Stimulated activated CD8-positive, alpha-beta memory T cell treated with anti-CD3 and anti-CD28 coated beads, Interleukin-15, amount 100 ng/mL, for 1 hour (primary cell): ENCODE measurements around the gene CD81.

Experiments used
- DNase-seq: peaks from one replicate; pipeline ENCODE4 v3.0.0-alpha.2; 2020; ENCODE audit warnings: low read depth

CD81 gene

DNA sequence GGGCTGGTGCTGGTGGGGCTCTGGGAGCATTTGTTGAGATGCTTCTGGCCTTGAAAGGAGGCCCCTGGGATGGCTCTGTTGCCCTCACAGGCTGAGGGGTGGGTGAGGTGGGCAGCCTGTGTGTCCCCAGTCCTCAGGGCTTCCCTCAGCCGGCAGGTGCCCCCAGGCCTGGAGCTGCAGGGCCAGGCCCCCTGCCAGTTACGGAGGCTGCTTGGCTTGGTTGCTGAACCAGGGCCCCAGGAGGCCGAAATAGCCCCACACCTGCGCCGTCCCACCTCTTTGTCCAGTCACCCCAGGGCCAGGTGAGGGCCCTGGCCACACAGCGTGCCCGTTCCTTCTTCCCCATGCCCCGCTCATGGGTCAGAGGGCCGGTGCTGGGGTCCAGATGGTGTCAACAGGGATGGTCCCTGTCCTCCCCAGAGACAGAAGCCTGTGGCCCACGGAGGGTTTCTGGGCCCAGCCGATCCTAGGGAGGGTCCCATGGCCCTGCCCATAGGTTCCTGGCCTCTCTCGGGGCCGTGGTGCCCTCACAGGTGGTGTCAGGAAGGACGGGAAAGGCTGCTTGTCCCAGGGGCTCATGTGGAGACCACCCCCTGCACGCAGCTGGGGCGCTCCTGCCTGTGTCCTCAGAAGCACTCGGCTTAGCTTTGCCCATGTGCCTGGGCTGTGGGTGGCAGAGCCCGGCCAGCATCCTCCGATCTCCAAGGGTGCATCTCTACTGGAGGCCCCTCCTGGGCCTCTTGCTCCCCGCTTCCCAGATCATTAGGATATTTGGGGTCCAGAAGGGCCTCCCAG is 14.3 kb downstream of the CD81 start:
- no peak for DNase-seq

DNA sequence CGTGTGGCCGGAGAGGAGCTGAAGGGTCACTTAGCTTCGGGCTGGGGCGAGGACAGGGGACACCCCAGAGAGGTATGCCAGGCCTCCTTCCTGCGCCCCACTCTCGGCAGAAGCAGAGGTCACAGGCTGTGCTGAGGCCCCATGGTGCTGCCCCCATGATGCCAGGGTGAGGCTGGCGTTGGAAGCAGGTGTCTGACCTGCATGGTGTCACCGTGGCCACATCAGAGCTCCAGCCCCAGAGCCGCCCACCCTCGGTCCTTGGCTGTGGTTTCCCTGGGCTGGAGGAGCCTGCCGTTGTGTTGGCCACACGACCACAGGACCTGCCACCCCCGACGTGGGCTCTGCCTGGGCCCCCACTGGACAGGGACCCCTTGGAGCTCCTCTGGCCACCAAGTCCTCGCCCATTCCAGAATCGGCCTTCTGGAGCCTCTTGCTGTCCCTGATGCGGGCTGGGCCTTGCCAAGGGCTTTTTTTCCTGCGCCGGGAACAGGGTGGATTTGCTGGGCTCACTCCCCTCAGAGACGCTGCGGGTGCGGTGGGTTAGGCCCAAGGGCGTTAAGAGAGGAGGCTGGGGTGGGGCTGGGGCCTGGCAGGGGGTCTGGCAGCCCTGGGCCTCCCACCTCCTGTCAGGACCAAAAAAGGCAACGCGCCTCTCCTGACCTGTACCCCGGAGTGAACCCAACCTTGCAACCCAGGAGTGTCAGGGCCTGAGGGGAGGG is 15.3 kb downstream of the CD81 start:
- DNase-seq: no peak

DNA sequence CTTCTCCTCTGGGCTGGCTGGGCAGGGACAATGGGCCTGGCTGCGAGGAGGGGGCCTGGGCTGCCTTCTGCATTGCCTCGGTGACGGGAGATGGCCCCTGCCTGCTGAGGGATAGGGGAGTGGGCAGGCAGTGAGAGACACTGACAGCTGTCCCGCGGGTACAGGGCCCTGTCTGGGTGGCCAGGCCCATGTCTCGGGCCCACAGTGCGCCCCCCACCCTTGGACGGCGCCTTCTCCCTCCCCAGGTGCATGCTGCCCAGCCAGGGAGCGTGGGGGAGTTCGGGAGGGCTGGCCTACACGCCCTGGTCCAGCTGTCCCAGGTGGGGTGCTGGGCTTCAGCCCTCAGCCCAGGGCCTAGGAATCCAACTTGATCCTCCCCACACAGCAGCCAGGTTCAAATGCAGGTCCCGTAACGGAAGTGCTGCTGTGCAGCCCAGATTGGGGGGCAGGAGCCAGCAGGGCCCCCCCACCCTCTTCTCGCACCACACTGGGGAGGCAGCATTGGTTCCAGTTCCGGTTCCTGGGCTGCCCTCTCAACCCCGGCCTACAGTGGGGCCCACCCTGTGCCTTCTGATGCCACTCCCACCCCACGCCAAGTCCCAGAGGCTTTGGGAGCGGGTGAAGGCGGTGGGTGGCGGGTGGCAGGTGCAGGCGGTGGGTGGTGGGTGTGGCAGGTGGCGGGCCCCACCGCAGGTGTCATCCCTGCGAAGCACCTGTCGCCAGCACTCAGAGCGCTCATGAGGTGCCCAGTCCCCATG is 16.2 kb downstream of the CD81 start:
- no peak for DNase-seq

DNA sequence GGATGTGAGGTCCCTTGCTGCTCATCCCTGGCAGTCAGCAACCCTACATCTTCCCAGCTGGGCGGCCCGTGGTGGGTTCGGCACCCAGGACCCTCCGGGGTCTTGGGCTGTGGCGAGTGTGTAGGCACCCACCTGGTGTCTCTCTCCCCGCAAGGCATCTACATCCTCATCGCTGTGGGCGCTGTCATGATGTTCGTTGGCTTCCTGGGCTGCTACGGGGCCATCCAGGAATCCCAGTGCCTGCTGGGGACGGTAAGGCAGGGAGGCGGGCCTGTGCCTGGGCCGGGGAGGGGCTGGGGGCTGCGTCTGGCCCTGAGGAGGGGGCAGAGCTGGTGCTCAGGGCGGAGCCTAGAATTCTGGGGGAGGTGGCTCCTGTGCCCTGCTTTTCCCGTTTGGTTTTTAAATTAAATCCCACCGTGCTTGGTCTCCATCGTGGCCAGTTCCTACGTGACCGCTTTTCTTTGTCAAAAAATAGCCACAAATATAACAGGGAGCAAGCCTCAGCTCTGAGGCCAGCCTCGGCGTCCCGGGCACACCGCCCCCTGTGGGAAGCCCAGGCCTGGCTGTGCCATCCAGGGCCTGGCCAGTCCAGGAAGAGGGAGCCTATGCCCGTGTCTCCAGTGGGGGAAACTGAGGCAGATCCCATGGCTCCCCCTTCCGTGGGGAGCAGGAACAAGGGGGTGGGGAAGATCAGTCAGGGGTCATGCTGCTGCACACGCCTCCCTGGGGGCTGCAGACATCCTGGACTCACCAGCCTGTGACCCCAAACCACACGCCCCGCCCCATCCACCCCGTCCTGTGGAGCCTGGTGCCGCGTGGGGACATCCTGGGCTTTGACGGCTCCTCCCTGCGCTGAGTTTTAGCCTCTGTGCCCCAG is 17.1 kb downstream of the CD81 start:
- no peak for DNase-seq

DNA sequence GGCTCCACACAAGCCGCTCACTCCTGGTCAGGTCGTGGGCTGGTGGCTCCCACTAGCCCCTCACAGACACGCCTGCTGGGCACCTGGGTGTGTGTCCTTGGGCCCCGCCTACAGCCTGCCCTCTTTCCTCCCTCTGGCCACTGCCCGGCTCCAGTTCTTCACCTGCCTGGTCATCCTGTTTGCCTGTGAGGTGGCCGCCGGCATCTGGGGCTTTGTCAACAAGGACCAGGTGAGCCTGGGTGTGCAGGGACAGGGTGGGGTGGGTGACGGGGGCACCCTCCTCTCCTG is 17.7 kb downstream of the CD81 start:
- no peak for DNase-seq

DNA sequence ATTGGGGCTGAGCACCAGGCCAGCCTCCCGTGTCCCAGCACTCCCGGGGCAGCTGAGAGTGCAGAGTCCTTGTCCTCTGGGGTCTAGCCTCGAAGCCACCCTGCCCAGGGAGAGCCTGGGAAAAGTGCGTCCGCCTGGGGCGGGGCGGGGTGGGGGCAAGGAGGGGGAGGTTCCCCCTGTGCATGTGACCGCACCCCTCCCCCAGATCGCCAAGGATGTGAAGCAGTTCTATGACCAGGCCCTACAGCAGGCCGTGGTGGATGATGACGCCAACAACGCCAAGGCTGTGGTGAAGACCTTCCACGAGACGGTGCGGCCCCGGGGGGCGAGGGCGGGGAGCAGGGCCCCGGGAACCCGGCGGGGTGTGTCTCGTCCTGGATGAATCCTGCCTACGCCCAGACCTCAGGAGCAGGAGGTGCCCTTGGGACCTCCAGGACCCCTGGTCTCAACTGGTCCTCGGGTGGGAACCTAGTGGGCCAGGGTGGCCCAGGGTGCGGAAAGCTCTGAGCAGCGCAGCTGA is 18.2 kb downstream of the CD81 start:
- no peak for DNase-seq

DNA sequence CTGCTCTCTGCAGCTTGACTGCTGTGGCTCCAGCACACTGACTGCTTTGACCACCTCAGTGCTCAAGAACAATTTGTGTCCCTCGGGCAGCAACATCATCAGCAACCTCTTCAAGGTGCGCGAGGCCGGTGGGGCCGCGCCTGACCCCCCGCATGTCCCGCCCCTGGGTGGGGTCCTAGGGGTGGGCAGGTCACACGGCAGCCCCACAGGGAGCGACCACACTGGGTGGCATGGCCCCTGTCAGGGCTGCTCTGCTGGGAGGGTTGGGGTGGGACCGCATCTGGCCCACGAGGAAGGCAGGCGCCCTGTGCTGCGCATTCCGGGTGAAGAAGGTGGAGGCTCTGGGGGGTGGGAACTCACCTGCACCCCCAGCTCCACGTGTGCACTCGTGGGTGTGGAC is 18.7 kb downstream of the CD81 start:
- no peak for DNase-seq

DNA sequence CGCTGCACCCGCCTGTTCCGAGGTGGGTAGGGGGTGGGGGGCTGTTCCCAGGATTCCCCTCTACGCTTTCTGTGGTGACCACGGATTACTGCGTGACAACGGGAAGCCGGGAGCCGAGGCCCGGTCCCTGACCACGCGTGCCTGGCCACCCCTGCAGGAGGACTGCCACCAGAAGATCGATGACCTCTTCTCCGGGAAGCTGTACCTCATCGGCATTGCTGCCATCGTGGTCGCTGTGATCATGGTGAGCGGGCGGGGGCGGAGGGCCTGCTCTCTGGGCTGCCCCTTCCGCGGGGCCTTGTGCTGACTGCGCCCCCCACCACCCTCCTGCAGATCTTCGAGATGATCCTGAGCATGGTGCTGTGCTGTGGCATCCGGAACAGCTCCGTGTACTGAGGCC is 19.4 kb downstream of the CD81 start:
- no peak for DNase-seq

DNA sequence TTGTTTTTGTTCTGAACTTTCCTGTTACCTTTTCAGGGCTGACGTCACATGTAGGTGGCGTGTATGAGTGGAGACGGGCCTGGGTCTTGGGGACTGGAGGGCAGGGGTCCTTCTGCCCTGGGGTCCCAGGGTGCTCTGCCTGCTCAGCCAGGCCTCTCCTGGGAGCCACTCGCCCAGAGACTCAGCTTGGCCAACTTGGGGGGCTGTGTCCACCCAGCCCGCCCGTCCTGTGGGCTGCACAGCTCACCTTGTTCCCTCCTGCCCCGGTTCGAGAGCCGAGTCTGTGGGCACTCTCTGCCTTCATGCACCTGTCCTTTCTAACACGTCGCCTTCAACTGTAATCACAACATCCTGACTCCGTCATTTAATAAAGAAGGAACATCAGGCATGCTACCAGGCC is 19.9 kb downstream of the CD81 start:
- no peak for DNase-seq

DNA sequence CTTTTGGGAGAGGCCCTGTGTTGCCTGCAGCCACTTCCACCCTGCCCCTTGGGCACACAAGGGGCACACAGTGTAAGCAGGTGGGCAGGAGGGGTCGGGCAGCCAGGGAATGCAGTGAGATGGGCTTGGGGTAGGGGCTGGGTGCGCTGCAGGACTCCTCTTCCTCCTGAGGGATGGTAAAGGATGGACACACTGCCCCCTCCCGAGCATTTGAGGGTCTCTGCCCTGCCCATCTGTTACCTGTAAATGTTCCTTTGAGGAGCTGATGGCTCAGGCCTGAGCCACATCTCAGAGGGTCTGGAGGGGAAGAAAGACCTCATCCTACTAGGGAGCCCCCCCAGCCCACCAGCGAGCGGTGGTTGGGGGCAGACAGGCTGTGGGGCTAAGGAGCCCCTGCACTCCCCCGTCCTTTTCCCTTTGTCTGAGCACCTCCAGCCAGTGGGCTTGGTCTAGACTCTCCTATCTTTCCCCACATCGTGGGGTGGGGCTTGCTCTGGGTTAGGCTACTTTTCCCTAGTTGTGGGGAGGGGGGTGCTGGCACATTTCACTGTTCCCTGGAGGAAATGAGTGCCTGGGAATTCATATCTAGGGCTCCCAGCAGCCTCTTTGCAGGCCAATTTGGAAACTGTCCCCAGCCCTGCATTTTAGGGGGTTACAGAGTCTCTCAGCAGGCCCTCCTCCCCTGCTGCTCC is 21.7 kb downstream of the CD81 start:
- DNase-seq: no peak

DNA sequence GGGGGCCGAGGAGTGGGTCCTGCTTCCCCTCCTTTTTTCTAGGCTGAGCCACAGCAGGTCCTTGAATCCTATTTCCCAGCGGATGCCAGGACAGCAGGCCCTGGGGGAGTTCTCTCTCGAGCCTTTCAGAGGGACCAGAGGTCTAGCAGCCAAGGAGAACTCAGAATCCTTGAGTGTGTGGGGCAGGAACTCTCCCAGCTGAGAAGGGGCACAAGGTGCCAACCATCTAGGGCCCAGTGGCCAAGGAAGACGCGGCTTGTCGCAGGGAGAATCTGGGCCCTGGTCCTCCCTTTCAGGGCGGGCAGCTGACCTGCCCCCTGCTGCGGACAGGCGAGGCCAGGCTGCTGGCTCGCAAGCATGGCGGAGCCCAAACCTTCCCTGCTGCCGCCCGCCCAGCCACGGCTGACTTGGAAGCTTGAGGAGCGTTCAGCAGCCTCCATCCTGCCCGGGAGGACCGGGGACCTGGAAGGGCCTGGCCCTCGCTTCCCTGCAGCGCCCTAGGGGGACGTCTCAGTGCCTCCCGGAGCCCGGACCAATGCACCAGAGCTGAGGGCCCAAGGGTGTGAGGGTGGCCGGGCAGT is 22.5 kb downstream of the CD81 start:
- DNase-seq: no peak

DNA sequence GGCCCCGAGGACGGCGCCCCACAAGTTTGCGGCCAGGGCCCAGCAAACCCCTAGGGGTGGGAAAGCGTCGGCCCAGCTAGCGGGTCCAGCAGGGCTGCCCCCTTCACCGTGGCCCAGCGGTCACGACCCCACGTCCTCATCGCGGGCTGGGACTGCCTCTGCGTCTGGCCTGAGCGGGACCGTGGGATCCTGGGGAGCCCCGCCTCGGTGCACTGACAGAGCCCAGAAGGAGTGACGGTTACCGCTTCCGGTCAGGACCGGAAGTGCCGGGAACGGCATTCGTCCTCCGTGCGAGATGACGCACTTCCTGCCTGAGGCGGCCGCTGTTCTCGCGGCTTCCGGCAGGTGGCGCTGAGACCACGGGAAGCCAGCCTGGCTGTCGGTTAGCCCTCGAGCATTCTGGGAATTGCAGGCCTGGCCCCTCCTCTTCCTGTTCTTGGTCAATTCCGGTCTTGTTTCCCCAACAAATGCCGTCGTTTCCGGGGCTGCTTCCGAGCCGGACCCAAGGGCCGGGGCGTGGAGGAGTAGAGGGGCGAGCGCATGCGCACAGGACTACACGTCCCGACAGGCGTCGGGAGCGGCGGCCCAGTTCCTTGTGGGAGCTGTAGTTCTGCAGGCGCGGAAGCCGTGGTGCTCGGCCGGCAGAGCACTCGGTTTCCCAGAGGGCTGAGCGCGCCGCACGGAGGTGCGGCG is 23.1 kb downstream of the CD81 start, which contains the start of gene TSSC4:
Gene TSSC4, plus strand, starts transcription at position 682 of the 693 bp plus-strand sequence. CDS start 1,884 bp downstream, outside the sequence.
- DNase-seq: peak; percentile 98

DNA sequence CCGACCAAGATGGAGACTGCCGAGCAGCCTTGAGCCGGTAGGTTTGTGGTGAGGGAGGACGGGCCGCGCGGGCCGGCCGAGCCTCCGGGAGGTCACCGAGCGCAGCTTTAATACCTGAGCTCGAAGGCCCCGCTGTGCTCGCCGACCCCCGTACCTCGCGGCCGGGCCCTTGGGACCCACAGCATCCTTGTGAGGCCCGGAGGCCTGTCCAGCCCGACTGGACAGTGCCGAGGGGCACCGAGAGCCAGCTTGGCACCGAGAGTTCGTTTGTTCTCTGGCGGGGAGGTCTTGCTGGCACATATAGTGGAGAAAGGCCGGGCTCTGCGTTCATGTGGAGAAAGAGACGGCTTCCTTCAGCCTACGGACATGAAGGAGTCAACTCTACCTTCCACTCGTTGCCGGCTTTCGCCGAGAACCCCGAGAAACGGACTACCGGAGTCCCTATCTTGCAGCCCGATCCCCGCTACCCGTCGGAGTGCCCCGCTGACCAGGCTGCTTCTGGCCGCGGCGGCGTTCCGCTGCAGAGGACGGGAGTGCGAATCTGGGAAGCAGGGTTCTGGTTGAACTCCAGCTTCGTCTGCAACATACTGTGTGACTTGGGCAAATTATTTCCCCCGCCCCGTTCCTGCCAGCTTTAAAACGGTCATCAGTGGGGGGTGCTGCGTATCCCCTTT is 23.8 kb downstream of the CD81 start:
- no peak for DNase-seq

DNA sequence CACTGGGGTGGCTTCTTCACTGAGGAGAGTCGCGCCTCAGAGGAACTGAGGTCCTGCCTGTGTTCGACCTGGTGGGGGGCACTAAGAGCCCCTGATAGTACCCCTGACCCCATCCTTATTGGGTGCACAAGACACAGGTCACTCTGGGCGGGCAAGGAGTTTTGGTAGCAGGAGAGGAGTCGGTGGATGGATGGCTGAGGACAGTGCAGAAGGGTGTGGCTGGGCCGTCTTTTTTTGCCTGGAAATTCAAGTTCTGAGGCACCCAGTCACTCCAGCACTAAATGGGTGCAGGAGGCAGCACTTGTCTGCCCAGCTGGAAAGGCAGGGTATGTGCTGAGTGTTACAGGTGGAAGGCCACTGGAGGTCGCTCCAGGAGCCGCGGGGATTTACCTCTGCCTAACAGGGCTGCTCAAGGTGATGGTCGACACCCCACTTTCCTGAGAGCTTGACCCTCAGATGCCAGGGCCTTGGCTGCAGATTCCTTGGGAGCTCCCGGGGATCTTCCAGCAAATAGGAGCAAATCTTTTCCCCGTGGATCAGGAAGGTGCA is 24.4 kb downstream of the CD81 start:
- no peak for DNase-seq

DNA sequence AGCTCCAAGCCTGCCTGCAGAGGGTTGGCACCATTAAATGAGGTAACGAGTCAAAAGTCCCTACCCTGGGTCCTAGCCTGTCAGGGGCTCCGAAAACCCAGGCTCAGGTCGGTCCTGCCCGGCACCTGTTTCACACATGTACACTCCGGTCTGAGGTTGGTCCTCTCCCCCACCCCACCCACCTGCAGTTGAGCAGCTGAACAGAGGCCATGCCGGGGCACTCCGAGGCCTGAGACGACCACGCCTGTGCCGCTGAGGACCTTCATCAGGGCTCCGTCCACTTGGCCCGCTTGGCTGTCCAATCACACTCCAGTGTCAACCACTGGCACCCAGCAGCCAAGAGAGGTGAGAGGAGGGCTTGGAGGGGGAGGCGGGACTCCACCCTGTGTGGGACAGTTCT is 25.0 kb downstream of the CD81 start:
- DNase-seq: no peak

DNA sequence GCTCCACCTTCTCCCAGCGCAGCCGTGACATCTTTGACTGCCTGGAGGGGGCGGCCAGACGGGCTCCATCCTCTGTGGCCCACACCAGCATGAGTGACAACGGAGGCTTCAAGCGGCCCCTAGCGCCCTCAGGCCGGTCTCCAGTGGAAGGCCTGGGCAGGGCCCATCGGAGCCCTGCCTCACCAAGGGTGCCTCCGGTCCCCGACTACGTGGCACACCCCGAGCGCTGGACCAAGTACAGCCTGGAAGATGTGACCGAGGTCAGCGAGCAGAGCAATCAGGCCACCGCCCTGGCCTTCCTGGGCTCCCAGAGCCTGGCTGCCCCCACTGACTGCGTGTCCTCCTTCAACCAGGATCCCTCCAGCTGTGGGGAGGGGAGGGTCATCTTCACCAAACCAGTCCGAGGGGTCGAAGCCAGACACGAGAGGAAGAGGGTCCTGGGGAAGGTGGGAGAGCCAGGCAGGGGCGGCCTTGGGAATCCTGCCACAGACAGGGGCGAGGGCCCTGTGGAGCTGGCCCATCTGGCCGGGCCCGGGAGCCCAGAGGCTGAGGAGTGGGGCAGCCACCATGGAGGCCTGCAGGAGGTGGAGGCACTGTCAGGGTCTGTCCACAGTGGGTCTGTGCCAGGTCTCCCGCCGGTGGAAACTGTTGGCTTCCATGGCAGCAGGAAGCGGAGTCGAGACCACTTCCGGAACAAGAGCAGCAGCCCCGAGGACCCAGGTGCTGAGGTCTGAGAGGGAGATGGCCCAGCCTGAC is 26.0 kb downstream of the CD81 start:
- no peak for DNase-seq

DNA sequence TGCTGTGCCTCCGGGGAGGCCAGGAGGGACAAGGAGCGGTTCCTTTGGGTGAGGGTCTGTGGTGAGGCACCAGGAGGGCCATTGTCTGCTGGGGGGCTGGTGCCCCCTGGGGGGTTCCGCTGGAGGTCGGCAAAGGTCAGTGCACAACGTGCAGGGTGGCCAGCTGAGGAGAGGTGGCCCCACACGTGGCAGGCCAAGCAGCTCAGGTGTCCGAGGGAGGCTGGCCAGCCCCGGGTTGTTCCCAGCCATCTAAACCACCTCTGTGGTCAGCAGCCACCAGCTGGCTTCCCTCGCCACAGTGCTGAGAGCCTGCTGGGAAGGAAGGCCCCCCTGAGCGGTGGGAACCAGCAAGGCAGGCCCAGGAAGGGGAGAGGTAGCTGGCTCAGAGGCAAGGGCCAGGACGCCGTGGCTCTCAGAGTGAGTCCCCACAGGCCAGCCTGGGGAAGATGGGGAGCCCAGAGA is 27.7 kb downstream of the CD81 start:
- no peak for DNase-seq

DNA sequence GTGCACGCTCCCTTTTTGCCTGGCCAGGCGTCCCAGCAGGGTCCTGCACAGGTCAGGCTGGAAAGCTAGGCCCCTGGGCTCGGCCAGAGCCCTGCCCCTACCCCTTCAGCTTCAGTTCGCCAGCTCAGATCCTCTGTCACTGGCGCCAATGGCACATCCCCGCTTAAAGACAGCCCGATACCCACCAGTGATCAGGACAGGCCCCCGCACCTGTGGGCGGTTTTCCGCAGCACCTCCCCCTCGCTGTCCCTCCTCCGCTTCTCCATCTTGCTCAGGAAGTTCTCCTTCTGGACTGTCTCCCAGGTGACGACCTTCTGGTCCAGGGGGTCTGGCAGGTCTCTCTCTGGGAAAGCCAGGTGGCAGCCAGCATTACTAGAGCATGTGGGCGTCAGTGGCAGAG is 29.3 kb downstream of the CD81 start:
- DNase-seq: no peak
